NB4 (cell line): ENCODE measurements around the gene MCRIP2.

Source experiments
- POLR2A ChIP-seq: IDR thresholded peaks from 2 replicates; pipeline ENCODE4 v1.6.1; 2011; ENCODE audit warnings: mild to moderate bottlenecking; ENCODE audit not compliant: insufficient read length; ENCODE audit errors: extremely low read depth
- TF ChIP-seq, protein P1 (sequence below): IDR thresholded peaks from one replicate; pipeline ENCODE4 v1.5.1; 2012; ENCODE audit warnings: low read depth, low read length

DNA sequence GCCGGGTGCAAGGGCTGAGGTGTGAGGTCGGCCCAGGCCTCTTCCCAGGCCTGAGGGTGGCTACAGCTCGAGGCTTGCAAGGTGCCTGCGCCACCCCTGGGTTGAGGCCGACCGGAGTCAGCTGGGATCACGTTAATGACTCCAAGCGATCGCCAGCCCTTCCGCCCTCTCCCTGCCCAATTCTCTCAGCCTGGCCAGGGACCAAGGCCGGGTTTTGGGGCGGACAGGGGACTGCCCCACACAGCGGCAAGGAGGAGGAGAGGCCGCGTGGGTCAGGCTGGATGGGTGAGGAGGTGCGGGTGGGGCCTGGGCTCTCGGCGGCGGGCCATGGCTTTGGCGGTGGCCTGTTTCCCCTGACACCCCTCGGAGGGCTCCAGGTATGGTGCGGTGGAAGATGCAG, 51.7 kb downstream of the MCRIP2 start:
- TF ChIP-seq, protein P1, sequence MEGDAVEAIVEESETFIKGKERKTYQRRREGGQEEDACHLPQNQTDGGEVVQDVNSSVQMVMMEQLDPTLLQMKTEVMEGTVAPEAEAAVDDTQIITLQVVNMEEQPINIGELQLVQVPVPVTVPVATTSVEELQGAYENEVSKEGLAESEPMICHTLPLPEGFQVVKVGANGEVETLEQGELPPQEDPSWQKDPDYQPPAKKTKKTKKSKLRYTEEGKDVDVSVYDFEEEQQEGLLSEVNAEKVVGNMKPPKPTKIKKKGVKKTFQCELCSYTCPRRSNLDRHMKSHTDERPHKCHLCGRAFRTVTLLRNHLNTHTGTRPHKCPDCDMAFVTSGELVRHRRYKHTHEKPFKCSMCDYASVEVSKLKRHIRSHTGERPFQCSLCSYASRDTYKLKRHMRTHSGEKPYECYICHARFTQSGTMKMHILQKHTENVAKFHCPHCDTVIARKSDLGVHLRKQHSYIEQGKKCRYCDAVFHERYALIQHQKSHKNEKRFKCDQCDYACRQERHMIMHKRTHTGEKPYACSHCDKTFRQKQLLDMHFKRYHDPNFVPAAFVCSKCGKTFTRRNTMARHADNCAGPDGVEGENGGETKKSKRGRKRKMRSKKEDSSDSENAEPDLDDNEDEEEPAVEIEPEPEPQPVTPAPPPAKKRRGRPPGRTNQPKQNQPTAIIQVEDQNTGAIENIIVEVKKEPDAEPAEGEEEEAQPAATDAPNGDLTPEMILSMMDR = no peak
- TF ChIP-seq POLR2A = no peak
